Measurements from ENCODE around the gene RTTN.

- TF ChIP-seq CTCF (IDR thresholded peaks at IDR 0.05; ENCODE audit: extremely low read depth in 1 of 2, insufficient read depth in 1 of 2, low read depth in 1 of 2, low read length in 2 of 2) (no peak), POLR2A (IDR thresholded peaks at IDR 0.05; ENCODE audit: low read depth, low read length) (no peak), POLR2AphosphoS5 (IDR thresholded peaks at IDR 0.05; ENCODE audit: insufficient read depth, low read depth, low read length) (no peak), EZH2 (IDR thresholded peaks at IDR 0.05; ENCODE audit: borderline replicate concordance, low read depth, low read length, severe bottlenecking) (no peak), MYC (IDR thresholded peaks at IDR 0.05; ENCODE audit: low read depth, low read length) (no peak), JUN (IDR thresholded peaks at IDR 0.05; ENCODE audit: borderline replicate concordance, insufficient read depth, insufficient read length, low read depth) (no peak), FOS (IDR thresholded peaks at IDR 0.05; ENCODE audit: borderline replicate concordance, insufficient read depth, low read length) (no peak)
Measured at GRCh38 chr18:70175216-70175615, 30.3 kb downstream of the RTTN start.
